Measurements from ENCODE around the gene CELSR3.

- TF ChIP-seq RAD21 (IDR thresholded peaks at IDR 0.05) (no peak), CTCF (IDR thresholded peaks at IDR 0.05; ENCODE audit: low read depth, low read length, missing input control) (no peak)
- TF ChIP-seq, protein P1, sequence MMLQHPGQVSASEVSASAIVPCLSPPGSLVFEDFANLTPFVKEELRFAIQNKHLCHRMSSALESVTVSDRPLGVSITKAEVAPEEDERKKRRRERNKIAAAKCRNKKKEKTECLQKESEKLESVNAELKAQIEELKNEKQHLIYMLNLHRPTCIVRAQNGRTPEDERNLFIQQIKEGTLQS (IDR thresholded peaks at IDR 0.05), result no peak
- TF ChIP-seq, protein P2, sequence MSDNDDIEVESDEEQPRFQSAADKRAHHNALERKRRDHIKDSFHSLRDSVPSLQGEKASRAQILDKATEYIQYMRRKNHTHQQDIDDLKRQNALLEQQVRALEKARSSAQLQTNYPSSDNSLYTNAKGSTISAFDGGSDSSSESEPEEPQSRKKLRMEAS (IDR thresholded peaks at IDR 0.05), result no peak
Measured at GRCh38 chr3:48607519-48607918, 55.2 kb downstream of the CELSR3 start.
